ENCODE results near the gene BRPF1. TPM values are rescaled to one million over a fixed set of nuclear protein-coding genes. Genes with fewer than 3 reads are reported as not detected.
A peak's percentile ranks its signal among the peaks of the same experiment; 100 is the strongest.

BRPF1 gene
- total RNA-seq, 2 experiments from 2014 or later: 48.1 to 50.1 TPM

- Mint-ChIP-seq H3K27ac (peak overlapping the region; percentile 91), H3K4me3 (peak overlapping the region; percentile 94), H3K4me1 (peaks cover 60% of the 10 kb centered on the region), H3K27me3 (no peaks in the 10 kb centered on the region), H3K9me3 (ENCODE audit: low read depth) (no peaks in the 10 kb centered on the region), H3K36me3 (peaks cover 50% of the 10 kb centered on the region)
- ATAC-seq (no peak), DNase-seq (no peak)
- CTCF ChIA-PET: interaction anchor here (1.0 to 2.2 kb wide), 8 partner anchors 17 to 245 kb away, joined by 3 to 7 read pairs (median 5); partner anchors contain the start of genes ARPC4, BRPF1 and TADA3
Observed at GRCh38 chr3:9749296-9749644, 17.7 kb downstream of the BRPF1 start.

GRCh38 chr3:9749645-9750555 lies 18.4 kb downstream of the BRPF1 start, which contains the start of gene OGG1:
Gene OGG1, plus strand, starts transcription at chr3:9749952. Its CDS starts 335 bp downstream, at chr3:9750287.
- H3K36me3 Mint-ChIP-seq: peaks cover 45% of the 10 kb centered on the region
- H3K9me3 Mint-ChIP-seq (ENCODE audit: low read depth): no peaks in the 10 kb centered on the region
- H3K4me3 Mint-ChIP-seq: peak within 1 kb of the TSS; percentile 94
- ATAC-seq (peak; percentile 91), DNase-seq (peak; percentile 99)
- H3K27ac Mint-ChIP-seq: peak within 1 kb of the TSS; percentile 91
- no peaks in the 10 kb centered on the region for H3K27me3 Mint-ChIP-seq
- CTCF ChIA-PET: interaction anchor here (0.5 to 2.2 kb wide), 9 partner anchors 18 to 369 kb away, joined by 3 to 7 read pairs (median 5); partner anchors contain the start of genes ARPC4, BRPF1 and TADA3
- peaks cover 63% of the 10 kb centered on the region for H3K4me1 Mint-ChIP-seq

DNA sequence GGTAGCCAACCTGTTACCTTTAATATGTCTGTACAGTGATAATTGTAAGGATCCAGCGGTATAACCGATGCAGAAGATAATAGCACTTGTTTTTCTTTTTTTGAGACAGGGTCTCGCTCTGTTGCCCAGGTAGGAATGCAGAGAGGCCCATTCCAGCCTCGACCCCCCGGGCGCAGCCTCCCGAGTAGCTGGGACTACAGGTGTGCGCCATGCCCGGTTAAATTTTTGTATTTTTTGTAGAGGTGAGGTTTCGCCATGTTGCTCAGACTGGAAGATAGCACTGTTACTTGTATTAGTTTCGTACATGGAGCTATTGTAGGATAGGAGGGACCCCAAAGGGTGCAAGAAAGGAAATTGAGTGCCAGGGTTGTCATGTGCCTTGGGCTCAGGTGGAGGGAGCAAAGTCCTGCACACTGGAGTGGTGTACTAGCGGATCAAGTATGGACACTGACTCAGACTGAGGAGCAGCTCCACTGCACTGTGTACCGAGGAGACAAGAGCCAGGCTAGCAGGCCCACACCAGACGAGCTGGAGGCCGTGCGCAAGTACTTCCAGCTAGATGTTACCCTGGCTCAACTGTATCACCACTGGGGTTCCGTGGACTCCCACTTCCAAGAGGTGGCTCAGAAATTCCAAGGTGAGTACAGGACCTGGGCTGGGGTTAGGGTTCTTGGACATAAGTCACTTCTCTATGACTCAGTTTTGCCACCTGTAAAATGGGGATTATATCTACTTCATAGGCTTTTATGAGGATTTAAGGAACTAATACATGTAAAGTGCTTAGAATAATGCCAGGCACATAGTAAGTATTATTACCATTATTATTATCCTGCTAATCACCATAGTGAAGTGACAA lies 19.2 kb downstream of the BRPF1 start:
- Mint-ChIP-seq H3K4me1 (peaks cover 59% of the 10 kb centered on the region), H3K27me3 (no peaks in the 10 kb centered on the region), H3K9me3 (ENCODE audit: low read depth) (no peaks in the 10 kb centered on the region), H3K27ac (peak overlapping the region; percentile 91), H3K36me3 (peaks cover 46% of the 10 kb centered on the region), H3K4me3 (peak overlapping the region; percentile 94)
- no peak for ATAC-seq
- peak; percentile 52 for DNase-seq
- CTCF ChIA-PET: interaction anchor here (0.7 to 2.2 kb wide), 5 partner anchors 19 to 53 kb away, joined by 3 to 7 read pairs (median 4); partner anchors contain the start of genes ARPC4, CAMK1 and TADA3

DNA sequence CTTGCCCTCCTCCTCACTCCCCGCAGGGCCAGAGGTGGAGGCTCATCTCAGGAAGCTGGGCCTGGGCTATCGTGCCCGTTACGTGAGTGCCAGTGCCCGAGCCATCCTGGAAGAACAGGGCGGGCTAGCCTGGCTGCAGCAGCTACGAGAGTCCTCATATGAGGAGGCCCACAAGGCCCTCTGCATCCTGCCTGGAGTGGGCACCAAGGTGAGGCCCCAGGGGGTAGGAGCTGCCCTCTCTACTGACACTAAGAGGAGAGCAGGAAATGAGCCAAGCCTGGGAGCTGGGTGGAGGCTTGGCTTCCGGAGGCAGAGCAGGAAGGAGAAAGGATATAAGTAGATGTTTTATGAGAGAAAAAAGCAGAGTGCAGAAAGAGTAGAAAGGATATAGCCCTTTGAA lies 23.1 kb downstream of the BRPF1 start:
- DNase-seq (no peak), ATAC-seq (no peak)
- H3K9me3 Mint-ChIP-seq (ENCODE audit: low read depth): no peaks in the 10 kb centered on the region
- H3K4me3 Mint-ChIP-seq: no peak overlapping the region
- H3K27me3 Mint-ChIP-seq: no peaks in the 10 kb centered on the region
- H3K36me3 Mint-ChIP-seq: peaks cover 28% of the 10 kb centered on the region
- CTCF ChIA-PET: interaction anchor here (1.6 to 2.0 kb wide), 2 partner anchors 27 to 251 kb away, joined by 4 to 6 read pairs; no protein-coding TSS in a partner anchor
- peak overlapping the region; percentile 56 for H3K27ac Mint-ChIP-seq
- H3K4me1 Mint-ChIP-seq: peaks cover 33% of the 10 kb centered on the region

DNA sequence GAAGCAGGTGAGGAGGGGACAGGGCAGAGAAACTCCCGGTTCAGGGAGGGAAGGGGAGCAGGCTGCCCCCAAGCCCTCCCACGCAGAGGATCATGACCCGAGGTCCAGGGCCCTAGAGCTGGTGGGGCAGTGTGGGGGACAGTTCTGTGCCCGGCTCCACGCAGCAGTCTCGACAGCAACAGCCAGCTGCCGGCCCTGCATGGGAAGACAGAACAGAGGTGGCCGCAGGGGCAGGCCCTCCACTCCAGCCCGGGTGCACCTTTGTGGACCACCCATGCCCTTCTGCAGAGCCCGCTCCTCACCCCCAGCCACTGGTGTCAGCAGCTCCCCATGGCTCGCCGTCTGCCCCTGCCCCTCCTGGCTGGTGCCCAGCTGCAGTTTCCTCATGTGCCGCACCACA lies 25.9 kb downstream of the BRPF1 start:
- CTCF ChIA-PET: no interaction called here
- no peak overlapping the region for H3K27ac Mint-ChIP-seq
- no peak for ATAC-seq

DNA sequence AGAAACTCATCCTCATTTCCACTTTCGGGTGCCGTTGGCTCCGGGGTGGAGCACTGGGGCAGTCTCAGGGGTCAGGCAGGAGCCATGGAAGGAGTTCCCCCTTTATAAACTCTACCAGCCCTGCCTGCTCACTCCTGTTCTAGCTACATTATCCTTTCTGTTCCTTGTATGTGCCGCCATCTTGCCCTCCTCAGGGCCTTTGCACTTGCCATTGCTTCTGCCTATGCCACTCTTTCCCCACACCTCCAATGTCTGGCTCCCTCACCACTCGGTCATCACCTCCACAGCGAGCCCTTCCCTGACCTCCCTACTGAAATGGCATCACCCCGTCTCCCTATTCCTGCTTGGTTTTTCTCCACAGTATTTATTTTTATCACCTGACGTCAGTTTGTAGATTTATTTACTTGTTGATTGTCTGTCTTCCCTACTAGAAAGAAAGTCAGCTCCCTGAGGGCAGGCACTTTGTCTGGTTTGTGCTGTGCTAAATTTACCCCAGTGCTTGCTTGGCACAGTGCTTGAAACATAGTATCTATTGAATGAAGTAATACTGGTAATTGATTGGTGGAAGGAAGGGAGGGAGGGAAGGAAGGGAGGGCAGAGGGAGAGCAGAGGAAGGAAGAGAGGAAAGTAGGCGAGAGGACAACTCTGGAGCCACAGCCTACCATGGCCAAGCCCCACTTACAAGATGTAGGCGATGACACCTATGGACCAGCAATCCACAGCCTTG lies 29.4 kb downstream of the BRPF1 start:
- CTCF ChIA-PET: interaction anchor here (0.7 kb wide), 1 partner anchor 33 kb away, joined by 3 read pairs; no protein-coding TSS in a partner anchor
- ATAC-seq: no peak

More for the DNA sequence above, 25.9 kb downstream of the BRPF1 start:
- DNase-seq: no peak
- H3K4me1 Mint-ChIP-seq: peaks cover 19% of the 10 kb centered on the region
- H3K9me3 Mint-ChIP-seq (ENCODE audit: low read depth): no peaks in the 10 kb centered on the region
- no peaks in the 10 kb centered on the region for H3K27me3 Mint-ChIP-seq
- no peak overlapping the region for H3K4me3 Mint-ChIP-seq
- peaks cover 30% of the 10 kb centered on the region for H3K36me3 Mint-ChIP-seq

GRCh38 chr3:9761919-9762318 lies 30.4 kb downstream of the BRPF1 start:
- Mint-ChIP-seq H3K36me3 (peaks cover 29% of the 10 kb centered on the region), H3K4me3 (no peak overlapping the region), H3K4me1 (peaks cover 9% of the 10 kb centered on the region), H3K27me3 (no peaks in the 10 kb centered on the region), H3K9me3 (ENCODE audit: low read depth) (no peaks in the 10 kb centered on the region), H3K27ac (no peak overlapping the region)
- ATAC-seq (no peak), DNase-seq (no peak)
- CTCF ChIA-PET: no interaction called here

More for the DNA sequence above, 29.4 kb downstream of the BRPF1 start:
- DNase-seq: no peak
- no peak overlapping the region for H3K27ac Mint-ChIP-seq
- no peak overlapping the region for H3K4me3 Mint-ChIP-seq
- H3K9me3 Mint-ChIP-seq (ENCODE audit: low read depth): no peaks in the 10 kb centered on the region
- H3K27me3 Mint-ChIP-seq: no peaks in the 10 kb centered on the region
- peaks cover 26% of the 10 kb centered on the region for H3K36me3 Mint-ChIP-seq
- H3K4me1 Mint-ChIP-seq: peaks cover 7% of the 10 kb centered on the region

GRCh38 chr3:9762871-9763270 lies 31.3 kb downstream of the BRPF1 start:
- ATAC-seq (no peak), DNase-seq (no peak)
- H3K27me3 Mint-ChIP-seq: no peaks in the 10 kb centered on the region
- H3K36me3 Mint-ChIP-seq: peaks cover 30% of the 10 kb centered on the region
- H3K4me3 Mint-ChIP-seq: no peak overlapping the region
- peaks cover 17% of the 10 kb centered on the region for H3K4me1 Mint-ChIP-seq
- H3K9me3 Mint-ChIP-seq (ENCODE audit: low read depth): no peaks in the 10 kb centered on the region
- H3K27ac Mint-ChIP-seq: no peak overlapping the region
- CTCF ChIA-PET: interaction anchor here (0.7 kb wide), 1 partner anchor 522 kb away, joined by 4 read pairs; no protein-coding TSS in a partner anchor

DNA sequence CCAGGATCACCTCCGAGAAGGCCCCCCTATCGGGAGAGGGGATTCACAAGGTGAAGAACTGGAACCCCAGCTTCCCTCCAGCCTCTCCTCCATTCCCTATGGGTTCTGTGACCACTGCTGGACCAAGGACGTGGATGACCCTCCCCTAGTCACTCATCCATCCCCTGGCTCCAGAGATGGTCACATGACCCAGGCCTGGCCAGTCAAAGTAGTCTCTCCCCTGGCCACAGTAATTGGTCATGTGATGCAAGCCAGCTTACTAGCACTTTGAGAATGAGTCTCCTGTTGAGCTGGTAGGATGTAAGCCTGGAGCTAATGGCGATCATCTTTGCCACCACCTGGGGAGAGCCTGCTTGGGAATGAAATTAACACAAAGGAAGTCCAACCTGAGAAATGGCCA lies 34.3 kb downstream of the BRPF1 start:
- Mint-ChIP-seq H3K4me3 (no peak overlapping the region), H3K9me3 (ENCODE audit: low read depth) (no peaks in the 10 kb centered on the region), H3K36me3 (peaks cover 13% of the 10 kb centered on the region), H3K4me1 (peaks cover 35% of the 10 kb centered on the region), H3K27ac (no peak overlapping the region), H3K27me3 (no peaks in the 10 kb centered on the region)
- DNase-seq (no peak), ATAC-seq (no peak)
- CTCF ChIA-PET: interaction anchor here (1.2 kb wide), 2 partner anchors 39 to 166 kb away, joined by 3 read pairs; no protein-coding TSS in a partner anchor

DNA sequence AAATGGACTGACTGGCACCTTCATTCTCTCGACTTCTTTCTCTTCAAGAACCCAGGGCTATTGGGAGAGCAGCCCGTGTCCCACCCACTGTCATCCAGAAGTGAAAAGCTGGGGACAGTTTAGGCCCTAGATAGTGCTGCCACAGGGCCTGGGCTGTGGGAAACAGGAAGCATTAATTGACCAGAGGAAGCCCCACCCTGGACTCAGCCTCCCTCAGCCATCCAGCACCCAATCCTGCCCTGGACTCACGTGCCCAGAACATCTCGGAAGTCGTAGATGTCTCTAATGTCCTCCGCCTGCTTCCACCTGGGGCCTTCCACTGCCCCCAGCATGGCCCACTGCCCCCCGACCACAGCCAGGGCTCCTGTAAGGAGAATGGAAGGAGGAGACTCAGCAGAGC lies 35.9 kb downstream of the BRPF1 start:
- no peaks in the 10 kb centered on the region for H3K9me3 Mint-ChIP-seq (ENCODE audit: low read depth)
- peaks cover 6% of the 10 kb centered on the region for H3K36me3 Mint-ChIP-seq
- H3K4me3 Mint-ChIP-seq: no peak overlapping the region
- CTCF ChIA-PET: no interaction called here
- ATAC-seq: no peak
- no peak for DNase-seq
- H3K4me1 Mint-ChIP-seq: peaks cover 33% of the 10 kb centered on the region
- H3K27me3 Mint-ChIP-seq: no peaks in the 10 kb centered on the region
- no peak overlapping the region for H3K27ac Mint-ChIP-seq

DNA sequence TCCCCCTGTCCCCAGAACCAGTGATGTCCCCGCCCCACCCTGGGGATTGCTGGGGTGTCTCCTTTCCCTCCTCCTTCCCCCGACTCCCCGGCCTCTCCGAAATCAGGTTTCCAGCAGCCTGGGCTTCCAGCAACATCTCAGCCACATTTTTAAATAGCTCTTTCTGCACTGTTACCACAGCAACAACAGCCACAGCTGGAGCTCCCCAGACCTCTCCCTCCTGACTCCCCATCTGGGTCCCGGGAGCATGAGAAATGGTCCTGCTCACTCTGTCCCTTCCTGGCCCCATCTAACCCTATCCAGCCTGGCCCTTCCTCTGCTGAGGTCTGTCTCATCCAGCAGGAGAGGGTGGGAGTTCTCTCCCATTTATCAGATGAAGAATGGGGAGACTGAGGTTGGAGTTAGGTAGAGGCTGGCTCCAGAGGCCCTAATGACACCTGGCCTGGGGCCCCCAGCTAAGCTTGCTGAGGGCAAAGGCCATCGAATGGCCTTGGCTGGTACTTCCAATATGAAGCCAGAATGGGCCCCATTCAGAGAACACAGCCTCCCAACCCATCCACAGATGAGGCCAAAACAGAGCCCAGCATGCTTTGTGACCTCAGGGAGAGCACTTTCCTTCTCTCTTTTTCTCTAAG lies 36.7 kb downstream of the BRPF1 start:
- CTCF ChIA-PET: no interaction called here
- Mint-ChIP-seq H3K9me3 (ENCODE audit: low read depth) (no peaks in the 10 kb centered on the region), H3K36me3 (peaks cover 6% of the 10 kb centered on the region), H3K27ac (no peak overlapping the region), H3K27me3 (no peaks in the 10 kb centered on the region), H3K4me3 (no peak overlapping the region), H3K4me1 (peaks cover 33% of the 10 kb centered on the region)
- DNase-seq (no peak), ATAC-seq (no peak)

GRCh38 chr3:9769012-9769411 lies 37.5 kb downstream of the BRPF1 start:
- peaks cover 6% of the 10 kb centered on the region for H3K36me3 Mint-ChIP-seq
- ATAC-seq: no peak
- H3K27me3 Mint-ChIP-seq: no peaks in the 10 kb centered on the region
- CTCF ChIA-PET: interaction anchor here (0.9 to 1.1 kb wide), 3 partner anchors 15 to 218 kb away, joined by 3 read pairs; partner anchors contain the start of gene EMC3
- peaks cover 33% of the 10 kb centered on the region for H3K4me1 Mint-ChIP-seq
- no peak for DNase-seq
- H3K4me3 Mint-ChIP-seq: peak overlapping the region; percentile 66
- no peaks in the 10 kb centered on the region for H3K9me3 Mint-ChIP-seq (ENCODE audit: low read depth)
- H3K27ac Mint-ChIP-seq: peak overlapping the region; percentile 70
